ENCODE data around the gene MSL1.
"Not testable (repeated sequence)": the region's sequence is repeated elsewhere in the genome, so short reads cannot be mapped to it uniquely, and the experiment has no call there.

MSL1 gene

DNA sequence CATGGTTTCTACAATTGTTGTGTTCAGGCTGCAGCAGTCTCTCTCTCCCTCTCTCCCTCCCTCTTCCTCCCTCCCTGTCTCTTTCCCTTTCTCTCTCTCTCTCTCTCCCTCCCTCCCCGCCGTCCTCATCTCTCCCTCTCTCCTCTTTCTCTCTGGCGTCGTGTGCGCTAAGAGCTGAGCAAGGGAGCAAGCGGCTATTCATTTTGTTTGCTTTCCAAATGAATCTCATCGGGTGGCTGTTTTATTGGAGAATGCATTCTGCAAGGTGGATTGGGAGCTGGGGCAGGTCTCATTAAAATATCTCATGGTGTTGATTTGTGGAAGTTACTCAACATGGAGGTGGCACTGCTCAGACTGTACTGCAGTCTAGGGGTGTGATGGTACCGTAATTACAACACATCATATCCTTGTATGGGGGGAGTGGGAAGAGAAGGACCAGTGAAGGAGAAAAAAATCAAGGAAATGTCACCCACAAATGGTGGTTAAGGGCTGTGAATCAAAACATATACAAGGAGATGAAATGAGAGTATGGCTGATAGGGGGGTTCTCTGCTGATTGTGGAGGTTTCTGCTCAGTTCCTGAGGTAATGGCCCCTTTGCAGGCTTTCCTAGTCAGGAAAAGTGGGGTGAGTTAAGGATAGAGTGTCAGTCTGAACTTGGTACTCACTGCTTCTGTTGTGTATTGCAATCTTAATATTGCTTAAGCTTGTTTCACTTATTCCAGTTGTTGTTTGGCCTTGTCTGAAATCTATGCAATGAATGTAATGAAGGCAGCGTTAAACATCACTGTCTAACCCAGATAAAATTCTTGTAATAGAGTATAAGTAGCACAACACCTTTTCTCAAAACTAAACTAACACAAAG lies 2.7 kb downstream of the MSL1 start:
- DNase-seq (ENCODE audit: low read depth, low spot score), result no peak

DNA sequence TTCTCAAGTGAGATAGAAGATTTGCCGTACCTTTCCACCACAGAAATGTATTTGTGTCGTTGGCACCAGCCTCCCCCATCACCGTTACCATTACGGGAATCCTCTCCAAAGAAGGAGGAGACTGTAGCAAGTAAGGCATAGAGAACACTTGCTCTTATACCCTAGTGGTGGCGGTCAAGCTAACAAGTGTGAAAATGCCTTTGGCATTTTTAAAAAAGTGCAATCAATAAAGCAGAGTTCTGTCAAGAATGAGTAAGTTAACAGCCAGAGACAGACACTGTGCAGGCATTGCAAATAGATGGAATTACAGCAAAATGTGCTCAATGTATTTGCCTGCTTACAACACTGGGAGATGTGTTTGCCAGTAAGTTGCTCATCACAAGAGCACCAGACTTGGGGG lies 7.7 kb downstream of the MSL1 start:
- DNase-seq (ENCODE audit: low read depth, low spot score), result no peak

DNA sequence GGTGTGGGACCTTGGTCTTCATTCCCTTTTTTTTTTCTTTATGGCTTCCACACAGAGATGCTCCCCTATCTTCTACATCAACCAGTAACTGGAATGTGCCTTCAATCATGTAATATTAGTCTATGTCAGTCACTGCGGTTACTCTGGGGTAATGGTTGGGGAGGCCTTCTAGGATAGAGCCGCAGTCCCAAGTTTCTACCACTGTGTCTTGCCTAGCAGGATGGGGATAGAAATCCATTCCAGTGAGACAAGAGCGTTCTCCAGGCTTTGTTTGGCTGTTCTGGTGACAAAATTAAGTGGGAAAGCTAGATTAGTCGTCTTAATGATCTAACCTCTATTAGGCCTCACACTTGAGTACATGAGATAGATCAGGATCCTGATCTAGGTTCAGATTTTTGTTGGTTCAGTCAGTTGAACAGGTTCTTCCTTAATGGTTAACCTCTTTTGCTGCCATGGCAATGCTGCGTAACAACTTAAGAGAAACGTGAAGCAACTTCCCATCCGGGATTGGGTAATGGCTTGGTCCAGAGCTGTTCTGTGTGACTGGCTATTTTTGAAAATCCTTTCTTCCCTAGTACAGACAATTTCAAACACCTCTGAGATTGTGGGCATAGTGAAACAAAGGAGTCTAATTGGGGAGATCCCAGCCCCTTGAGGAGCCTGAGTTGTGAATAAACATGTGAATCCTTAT lies 8.7 kb downstream of the MSL1 start:
- no peak for DNase-seq (ENCODE audit: low read depth, low spot score)

GRCh38 chr17:40134184-40134583 lies 12.4 kb downstream of the MSL1 start:
- no peak for DNase-seq (ENCODE audit: low read depth, low spot score)

DNA sequence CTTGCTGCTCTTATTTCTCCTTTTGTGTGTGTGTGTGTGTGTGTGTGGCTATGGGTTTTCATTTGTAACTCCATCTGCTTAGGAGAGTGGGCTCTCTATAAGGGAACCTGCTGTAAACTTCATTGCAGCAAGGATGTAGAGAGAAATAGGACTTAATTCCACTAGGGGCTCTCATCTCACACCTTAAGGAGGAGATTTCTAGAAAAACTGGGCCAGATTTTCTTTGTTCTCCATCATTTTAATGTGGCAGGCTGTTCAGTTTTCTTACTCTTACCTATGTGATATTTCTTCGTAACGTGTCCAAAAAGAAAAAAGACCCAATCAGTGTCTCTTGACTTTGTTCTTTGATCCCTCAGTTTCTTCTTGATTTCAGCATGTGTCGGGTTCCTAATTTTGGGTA lies 14.0 kb downstream of the MSL1 start:
- DNase-seq (ENCODE audit: low read depth, low spot score), result no peak

GRCh38 chr17:40139566-40140058 lies 17.8 kb downstream of the MSL1 start:
- DNase-seq (ENCODE audit: low read depth, low spot score), result no peak

DNA sequence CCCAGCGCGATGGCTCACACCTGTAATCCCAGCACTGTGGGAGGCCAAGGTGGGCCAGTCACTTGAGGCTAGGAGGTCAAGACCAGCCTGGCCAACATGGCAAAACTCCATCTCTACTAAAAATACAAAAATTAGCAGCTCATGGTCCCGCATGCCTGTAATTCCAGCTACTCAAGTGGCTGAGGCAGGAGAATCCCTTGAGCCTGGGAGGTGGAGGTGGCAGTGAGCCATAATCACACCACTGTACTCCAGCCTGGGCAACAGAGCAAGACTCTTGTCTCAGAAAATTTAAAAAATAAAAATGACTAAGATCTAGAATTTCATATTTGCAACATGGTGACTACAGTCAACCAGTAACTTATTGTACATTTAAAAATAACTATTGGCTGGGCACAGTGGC lies 21.4 kb downstream of the MSL1 start:
- DNase-seq (ENCODE audit: low read depth, low spot score), result not testable (repeated sequence)

GRCh38 chr17:40145476-40145875 lies 23.7 kb downstream of the MSL1 start:
- DNase-seq (ENCODE audit: low read depth, low spot score), result no peak

DNA sequence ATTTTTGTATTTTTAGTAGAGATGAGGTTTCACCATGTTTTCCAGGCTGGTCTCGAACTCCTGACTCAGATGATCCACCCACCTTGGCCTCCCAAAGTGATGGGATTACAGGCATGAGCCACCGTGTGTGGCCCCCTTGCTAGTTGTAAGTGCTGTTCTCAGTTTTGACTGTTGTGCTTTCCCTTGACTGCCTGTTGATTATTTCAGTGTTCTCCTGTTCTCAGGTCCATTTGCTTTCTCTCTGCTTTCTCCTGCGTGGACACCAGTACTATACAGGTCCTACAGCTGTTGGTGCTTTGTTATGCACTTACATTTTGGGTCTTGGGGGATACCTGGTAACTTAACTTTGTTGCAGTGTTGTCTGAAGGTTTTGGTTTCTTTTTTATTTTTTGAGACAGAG lies 26.8 kb downstream of the MSL1 start:
- DNase-seq (ENCODE audit: low read depth, low spot score), result no peak

DNA sequence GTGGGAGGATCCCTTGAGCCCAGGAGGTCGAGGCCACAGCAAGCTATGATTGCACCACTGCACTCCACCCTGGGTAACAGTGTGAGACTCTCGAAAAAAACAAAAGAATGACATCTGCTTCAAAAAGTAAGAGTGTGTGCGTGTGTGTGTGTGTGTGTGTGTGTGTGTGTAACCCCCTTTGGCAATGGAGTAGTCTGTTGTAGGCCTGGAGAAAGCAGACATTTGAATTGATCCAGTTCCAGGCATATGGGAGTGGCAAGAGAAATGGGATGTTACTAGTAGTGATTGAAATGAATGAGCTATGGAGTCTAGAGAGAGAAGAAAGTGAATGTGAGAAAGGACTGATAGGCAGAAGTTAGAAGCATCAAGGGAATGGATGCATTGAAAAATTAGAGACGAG lies 28.5 kb downstream of the MSL1 start:
- no peak for DNase-seq (ENCODE audit: low read depth, low spot score)

DNA sequence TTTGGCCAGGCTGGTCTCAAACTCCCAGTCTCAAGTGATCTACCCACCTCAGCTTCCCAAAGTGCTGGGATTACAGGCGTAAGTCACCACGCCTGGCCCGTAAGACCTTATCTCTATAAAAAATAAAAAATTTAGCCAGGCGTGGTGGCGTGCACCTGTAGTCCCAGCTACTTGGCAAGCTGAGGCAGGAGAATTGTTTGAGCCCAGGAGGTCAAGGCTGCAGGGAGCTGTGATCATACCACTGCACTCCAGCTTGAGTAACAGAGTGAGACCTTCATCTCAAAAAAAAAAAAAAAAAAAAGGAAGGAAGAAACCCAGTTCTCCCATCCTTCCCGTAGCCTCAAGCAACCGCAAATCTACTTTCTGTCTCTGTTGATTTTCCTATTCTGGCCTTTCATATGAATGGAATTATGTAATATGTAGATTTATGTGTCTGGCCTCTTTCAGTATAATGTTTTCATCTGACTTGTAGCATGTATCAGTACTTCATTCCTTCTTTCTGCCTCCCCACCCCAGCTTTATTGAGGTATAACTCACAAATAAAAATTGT lies 29.7 kb downstream of the MSL1 start:
- no peak for DNase-seq (ENCODE audit: low read depth, low spot score)

DNA sequence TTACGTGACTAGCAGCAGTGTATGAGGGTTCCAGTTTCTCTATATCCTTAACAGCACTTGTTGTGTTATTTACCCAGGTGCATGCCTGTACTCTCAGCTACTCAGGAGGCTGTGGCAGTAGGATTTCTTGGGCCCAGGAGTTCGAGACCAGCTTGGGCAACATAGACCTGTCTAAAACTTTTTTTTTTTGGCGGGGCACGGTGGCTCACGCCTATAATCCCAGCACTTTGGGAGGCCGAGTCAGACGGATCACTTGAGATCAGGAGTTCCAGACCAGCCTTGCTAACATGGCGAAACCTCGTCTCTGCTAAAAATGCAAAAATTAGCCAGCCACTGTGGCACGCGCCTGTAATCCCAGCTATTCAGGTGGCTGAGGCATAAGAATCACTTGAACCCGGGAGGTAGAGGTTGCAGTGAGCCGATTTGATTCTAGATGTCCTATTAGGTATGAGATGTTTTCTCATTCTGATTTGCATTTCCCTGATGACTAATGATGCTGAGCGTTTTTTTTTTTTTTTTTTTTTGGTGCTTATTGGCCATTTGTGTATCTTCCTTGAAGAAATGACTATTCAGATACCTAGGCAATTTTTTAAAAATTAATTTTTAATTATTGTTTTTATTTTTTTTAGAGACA lies 31.9 kb downstream of the MSL1 start:
- no peak for DNase-seq (ENCODE audit: low read depth, low spot score)

DNA sequence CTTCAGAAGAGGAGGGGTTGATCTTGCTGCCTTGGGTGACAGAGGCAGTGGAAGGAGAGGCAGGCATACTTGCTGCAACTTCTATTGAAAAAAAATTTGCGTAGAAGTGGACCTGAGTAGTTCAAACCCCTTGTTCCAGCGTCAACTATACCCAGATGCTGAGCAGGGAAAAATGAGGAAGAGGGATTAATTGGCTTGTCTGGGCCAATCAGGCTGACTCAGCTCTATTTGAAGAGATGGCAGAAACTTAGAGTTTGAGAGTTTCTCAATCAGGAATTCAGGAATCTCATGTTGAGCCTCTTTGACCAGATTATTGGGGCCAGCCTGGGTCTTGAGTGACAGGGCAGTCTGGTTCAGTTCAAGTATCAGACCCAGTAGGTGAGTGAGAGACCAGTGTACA lies 36.2 kb downstream of the MSL1 start:
- DNase-seq (ENCODE audit: low read depth, low spot score), result no peak

GRCh38 chr17:40158438-40159013 lies 36.8 kb downstream of the MSL1 start:
- no peak for DNase-seq (ENCODE audit: low read depth, low spot score)

DNA sequence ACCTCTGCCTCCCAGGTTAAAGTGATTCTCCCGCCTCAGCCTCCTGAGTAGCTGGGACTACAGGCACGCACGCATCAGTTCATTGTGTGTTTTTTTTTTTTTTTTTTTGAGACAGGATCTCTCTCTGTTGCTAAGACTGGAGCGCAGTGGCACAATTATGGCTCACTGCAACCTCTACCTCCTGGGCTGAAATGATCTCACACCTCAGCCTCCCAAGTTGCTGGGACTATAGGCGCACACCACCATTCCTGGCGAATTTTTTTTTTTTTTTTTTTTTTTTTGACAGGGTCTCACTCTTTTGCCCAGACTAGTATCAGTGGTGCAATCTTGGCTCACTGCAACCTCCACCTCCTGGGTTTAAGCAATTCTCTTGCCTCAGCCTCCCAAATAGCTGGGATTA lies 37.7 kb downstream of the MSL1 start:
- no peak for DNase-seq (ENCODE audit: low read depth, low spot score)

DNA sequence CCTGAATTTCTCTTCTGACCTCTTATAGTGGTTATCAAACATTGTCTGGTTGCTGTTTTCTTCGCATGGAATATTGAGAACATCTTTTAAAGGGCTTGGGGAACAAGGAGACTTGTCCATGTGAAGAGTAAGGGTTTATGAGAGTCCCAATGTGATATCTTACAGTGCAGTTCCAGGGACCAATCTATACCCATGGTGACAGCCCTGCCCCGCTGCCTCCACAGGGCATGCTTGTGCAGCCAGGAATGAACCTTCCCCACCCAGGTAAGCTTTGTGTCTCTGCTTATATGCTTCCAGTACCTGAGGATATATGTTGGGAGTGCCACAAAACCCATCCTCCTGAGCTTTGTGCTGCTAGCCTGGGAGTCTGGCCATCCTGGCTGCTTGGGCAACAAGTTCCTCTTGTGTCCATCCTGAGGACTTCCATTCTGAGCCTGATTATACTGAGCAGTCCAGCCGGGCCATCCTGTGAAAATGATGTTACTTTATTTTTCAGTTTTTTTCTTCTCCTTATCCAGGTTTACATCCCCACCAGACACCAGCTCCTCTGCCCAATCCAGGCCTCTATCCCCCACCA lies 46.0 kb downstream of the MSL1 start:
- no peak for DNase-seq (ENCODE audit: low read depth, low spot score)

DNA sequence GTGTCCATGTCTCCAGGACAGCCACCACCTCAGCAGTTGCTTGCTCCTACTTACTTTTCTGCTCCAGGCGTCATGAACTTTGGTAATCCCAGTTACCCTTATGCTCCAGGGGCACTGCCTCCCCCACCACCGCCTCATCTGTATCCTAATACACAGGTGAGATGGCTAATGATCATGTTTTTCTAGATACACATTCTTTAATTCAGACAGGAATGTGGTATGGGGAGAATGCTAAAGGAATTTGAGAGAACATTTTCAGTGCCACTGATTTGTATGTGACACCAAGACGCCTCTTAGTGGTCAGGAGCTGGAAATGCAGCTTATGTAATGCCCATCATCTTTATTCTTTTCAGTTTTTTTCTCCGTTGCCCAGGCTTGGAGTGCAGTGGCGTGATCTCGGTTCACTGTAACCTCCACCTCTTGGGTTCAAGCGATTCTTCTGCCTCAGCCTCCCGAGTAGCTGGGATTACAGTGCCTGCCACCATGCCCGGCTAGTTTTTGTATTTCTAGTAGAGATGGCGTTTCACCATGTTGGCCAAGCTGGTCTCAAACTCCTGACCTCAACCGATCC lies 46.6 kb downstream of the MSL1 start:
- DNase-seq (ENCODE audit: low read depth, low spot score), result peak; percentile 51

GRCh38 chr17:40170325-40170724 lies 48.6 kb downstream of the MSL1 start:
- no peak for DNase-seq (ENCODE audit: low read depth, low spot score)

GRCh38 chr17:40171750-40172149 lies 50.0 kb downstream of the MSL1 start:
- no peak for DNase-seq (ENCODE audit: low read depth, low spot score)

- DNase-seq (ENCODE audit: low read depth, low spot score), result no peak
These were observed 51.5 kb downstream of the MSL1 start for GRCh38 chr17:40173091-40173777.

DNA sequence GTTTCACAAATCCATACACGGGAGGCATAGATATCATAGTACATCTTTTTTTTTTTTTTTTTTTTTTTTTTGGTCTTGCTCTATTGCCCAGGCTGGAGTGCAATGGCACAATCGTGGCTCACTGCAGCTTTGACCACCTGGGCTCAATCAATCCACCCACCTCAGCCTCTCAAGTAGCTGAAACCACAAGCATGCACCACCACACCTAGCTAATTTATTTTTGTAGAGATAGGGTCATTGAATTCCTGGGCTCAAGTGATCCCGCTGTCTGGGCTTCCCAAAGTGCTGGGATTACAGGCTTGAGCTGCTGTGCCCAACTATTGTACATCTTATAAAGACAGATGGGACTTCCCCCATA lies 52.0 kb downstream of the MSL1 start:
- DNase-seq (ENCODE audit: low read depth, low spot score), result no peak
